ENCODE data around the gene KCNAB3.

The KCNAB3 gene

GRCh38 chr17:7916385-7916682 lies 13.3 kb downstream of the KCNAB3 start (continued):
- TF ChIP-seq ELK4 (IDR thresholded peaks at IDR 0.05; ENCODE audit: borderline replicate concordance, low read depth, low read length) (no peak), PRDM2 (tag by site-specific recombination; IDR thresholded peaks at IDR 0.05; ENCODE audit: borderline replicate concordance) (no peak), ZNF645 (tag by site-specific recombination; IDR thresholded peaks at IDR 0.05) (no peak), ZNF423 (tag by site-specific recombination; IDR thresholded peaks at IDR 0.05) (no peak), ZNF292 (tag by site-specific recombination; IDR thresholded peaks at IDR 0.05; ENCODE audit: borderline replicate concordance, low read depth) (no peak)

GRCh38 chr17:7915611-7916384 lies 13.9 kb downstream of the KCNAB3 start, which contains the start of gene RNF227:
Gene RNF227, minus strand, starts transcription at chr17:7916289. Its CDS starts 94 bp downstream, at chr17:7916195.
- ChIA-PET POLR2A (interaction anchor here (0.5 to 3.8 kb wide), 19 partner anchors 9 to 332 kb away, joined by 3 to 66 read pairs (median 4); partner anchors contain the start of genes CNTROB, KCNAB3, KDM6B and MPDU1), CTCF (interaction anchor here (0.6 to 6.3 kb wide), 14 partner anchors 17 to 275 kb away, joined by 3 to 73 read pairs (median 4); no protein-coding TSS in a partner anchor)
- no peaks in the 10 kb centered on the region for H3K9me3 ChIP-seq (ENCODE audit: control insufficient read depth, insufficient read depth, low read depth, low read length)
- peak within 1 kb of the TSS; percentile 90 for H3K27ac ChIP-seq (ENCODE audit: extremely low read depth, low read depth, low read length)
- peaks cover 2 to 17% of the 10 kb centered on the region in 2 experiments; a peak in 2 of 3 replicates for H3K36me3 ChIP-seq (ENCODE audit: control insufficient read depth in 2 of 2, insufficient read depth in 1 of 2, low read length in 2 of 2)
- peaks cover 14% of the 10 kb centered on the region for H3K4me1 ChIP-seq (ENCODE audit: control insufficient read depth, insufficient read depth, low read length)
- peak within 1 kb of the TSS; percentile 58 for H3K4me3 ChIP-seq (ENCODE audit: low read depth, low read length)
- TF ChIP-seq ZSCAN18 (tag by site-specific recombination; IDR thresholded peaks at IDR 0.05) (no peak), ZNF623 (tag by site-specific recombination; IDR thresholded peaks at IDR 0.05) (peak; percentile 74), KLF1 (tag by site-specific recombination; IDR thresholded peaks at IDR 0.05) (peak; percentile 94), ZNF404 (tag by site-specific recombination; IDR thresholded peaks at IDR 0.05) (no peak), ZNF501 (tag by site-specific recombination; IDR thresholded peaks at IDR 0.05) (peak; percentile 63; the same call in 1 of the 2 replicates), HOXC10 (CRISPR knock-in tag; IDR thresholded peaks at IDR 0.05) (no peak), ZNF324 (tag by site-specific recombination; IDR thresholded peaks at IDR 0.05) (peak; percentile 45; the same call in 1 of the 2 replicates), ZNF596 (tag by site-specific recombination; IDR thresholded peaks at IDR 0.05) (0 out of 2 replicates have a peak, but pooled peaks have one; percentile 14), ZNF26 (tag by site-specific recombination; IDR thresholded peaks at IDR 0.05) (no peak), TCF7L2 (IDR thresholded peaks at IDR 0.05; ENCODE audit: borderline replicate concordance, low read depth, low read length) (peak; percentile 81; the same call in 1 of the 2 replicates), INSM2 (tag by site-specific recombination; IDR thresholded peaks at IDR 0.05) (peak; percentile 60; the same call in 1 of the 2 replicates), ZNF513 (tag by site-specific recombination; IDR thresholded peaks at IDR 0.05) (no peak)

Data from HEK293 (cell line).